ENCODE results near the gene TMEM82. TPM values are rescaled to one million over a fixed set of nuclear protein-coding genes. Genes with fewer than 3 reads are reported as not detected.

TMEM82 gene
- polyA plus RNA-seq, 3 donors = 4.5 to 6.1 (median 5.2) TPM

DNA sequence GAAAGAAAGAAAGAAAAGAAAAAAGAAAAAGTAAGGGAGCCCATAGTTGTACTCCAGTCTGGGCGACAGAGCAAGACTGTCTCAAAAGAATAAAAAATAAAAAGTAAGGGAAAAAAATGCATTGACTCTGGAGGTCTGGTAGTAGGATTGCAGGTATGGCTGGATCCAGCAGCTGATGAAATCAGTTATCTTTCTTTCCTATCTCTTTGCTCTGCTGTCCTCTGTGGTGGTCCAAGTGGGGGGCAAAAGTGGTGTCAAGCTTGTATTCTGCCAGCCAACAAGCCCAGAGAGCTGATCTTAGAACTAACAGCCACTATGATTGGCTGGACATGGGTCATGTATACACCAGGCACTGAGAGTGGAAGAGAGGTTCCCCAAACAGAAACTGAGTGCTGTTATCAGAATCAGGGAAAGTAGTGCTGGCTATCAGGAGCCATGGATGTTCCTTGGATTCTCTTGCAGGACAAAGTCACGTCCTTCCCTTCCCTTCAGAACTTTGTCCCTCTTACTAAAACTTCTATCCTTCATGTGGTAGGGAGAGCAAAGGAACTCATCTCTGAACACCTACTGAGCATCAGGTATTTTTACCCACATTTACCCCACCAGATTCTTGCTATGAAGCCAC lies 12.8 kb downstream of the TMEM82 start:
- no peak for DNase-seq

DNA sequence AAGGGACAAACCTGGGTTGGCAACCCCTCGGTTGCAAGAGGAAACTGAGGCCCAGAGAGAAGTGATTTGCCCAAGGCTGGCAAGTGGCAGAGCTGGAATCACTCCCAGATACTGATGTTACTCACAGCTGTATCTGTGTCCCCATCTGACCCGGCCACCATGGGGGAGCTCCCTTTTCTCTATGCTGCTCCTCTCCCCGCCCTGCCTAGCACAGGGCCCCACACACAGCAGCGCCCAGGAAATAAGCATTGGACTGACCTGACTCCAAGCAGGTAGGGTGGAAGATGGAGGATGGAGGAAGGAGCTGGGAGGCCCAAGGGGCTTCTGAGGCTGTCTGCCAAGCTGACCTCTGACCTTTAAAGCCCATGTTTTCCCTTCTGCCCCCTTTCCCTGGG lies 13.3 kb downstream of the TMEM82 start:
- DNase-seq = no peak

DNA sequence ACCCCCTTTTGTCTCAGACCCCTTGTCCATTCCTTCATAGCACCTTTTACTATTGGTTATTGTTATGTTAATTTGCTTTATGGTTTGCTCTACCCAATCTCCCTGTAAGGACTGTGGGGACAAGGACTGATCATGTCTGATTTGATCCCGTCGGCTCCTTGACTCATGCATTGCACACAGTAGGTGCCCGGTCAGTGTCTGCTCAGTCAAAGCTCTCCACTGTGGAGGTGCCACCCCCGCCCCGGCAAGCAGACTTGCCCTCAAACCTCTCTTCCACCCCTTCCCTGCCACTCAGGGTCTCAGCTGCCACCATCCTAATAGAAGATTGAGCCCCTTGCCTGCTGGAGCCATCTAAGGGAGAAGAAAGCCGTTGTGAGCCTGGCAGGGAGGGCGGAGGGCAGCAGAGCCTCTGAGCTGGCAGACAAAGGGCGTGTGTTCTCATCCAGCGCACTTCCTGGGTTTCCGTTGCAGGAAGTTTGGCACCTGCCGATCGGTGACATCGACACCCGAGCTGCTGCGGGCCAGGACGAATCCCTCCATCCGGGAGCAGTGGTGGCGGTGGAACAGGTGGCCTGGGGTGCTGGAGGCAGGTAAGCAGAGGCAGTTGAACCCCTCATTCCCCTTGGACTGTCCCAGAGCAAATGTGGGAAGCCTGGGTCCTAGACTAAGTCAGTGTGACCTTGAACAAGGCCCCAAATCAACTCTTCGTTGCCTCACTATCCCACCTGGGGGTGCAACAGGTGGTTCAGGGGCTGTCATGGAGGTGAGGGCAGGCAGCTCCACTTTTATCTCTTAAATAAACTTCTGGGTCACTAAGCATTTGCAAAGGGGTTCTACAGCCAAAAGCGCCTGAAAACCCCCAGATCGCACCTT lies 14.1 kb downstream of the TMEM82 start:
- DNase-seq = no peak

DNA sequence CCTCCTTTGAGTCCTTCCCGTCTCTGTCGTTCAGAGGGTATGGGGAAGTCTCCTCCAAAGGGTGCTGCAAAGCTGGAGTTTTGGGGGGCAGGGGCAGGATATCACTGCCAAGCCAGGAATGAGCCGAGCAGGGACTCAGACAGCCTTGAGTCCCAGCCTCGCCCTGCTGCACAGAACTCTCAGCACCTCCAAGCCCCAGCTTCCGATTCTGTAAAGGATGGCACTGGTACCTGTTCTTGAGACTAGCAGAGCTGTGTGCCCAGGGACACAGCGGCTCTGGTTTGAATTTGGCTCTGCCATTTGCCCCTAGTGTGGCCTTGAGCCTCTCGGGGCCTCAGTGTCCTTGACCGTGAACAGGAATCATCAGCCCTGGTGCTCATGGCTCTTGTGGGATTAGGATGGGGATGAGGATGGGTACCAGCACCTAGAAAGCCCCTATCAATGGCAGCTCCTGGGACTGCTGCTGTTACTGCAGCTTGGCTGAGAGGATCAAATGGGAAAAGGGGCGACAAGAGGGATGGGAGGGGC lies 14.8 kb downstream of the TMEM82 start:
- no peak for DNase-seq

DNA sequence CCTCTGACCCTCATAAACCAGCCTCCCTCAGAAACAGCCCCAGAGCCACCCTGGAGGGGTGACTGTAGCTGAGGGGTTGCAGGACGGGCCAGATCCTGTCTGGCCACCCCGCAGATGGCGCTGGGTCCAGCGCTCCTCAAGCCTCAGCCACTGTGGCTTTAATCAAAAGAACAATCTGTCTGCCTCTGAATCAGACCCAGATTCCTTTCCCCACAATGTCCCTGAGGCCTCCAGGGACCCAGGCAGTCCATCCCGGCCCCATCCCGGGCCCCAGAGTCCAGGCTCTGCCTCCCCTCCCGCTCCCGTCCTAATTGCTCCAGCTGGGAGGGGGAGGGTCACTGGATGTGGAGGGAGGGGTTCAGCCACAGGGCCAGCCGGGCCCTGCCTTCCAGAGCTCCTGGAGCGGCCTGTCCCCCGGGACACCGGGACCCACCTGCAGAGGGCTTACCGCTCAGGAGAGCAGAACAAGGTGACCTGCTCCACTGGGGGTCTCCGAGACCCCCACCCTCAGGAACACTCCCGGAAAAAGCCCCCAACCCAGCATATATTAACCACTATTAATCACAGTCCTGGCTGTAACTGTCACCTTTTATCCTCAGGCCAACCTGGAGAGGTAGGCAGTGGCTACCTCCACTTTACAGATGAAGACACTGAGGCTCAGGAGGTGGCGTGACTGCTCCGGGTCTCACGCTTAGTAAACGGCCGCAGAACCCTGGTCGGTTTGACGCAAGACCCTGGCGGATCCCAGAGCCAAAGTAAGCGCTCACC lies 15.5 kb downstream of the TMEM82 start:
- no peak for DNase-seq

DNA sequence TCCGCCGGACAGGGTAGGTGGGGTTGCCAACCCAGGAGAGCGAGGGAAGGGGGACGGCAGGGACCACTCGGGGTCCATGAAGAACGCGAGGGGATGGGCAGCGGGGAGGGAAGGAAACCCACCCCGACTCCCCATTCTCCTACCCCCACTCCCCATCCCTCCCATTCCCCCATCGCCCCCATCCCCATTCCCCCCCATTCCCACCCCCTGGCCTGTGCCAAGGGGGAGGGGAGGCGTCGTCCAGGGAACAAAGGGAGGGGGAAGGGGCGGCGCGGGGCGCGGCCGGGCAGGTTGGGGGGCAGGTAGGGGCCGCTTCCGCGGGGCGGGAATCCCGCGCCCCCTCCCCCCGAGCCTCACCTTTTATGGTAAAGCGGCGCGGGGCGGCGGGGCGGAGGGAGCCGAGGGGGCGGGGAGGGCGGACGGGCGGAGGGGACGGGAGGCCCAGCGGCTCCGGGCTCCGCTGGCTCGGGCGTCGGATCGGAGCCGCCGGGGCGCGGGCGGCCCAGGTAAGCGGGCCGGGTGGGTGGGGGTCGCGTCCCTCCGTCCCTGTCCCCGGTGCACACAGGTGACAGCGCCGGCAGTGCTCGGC lies 16.1 kb downstream of the TMEM82 start, which contains the start of gene FBLIM1:
TSS of gene FBLIM1 (plus strand) at position 453 of the 589 bp plus-strand sequence. CDS start 6,189 bp downstream, outside the sequence.
- DNase-seq = no peak

DNA sequence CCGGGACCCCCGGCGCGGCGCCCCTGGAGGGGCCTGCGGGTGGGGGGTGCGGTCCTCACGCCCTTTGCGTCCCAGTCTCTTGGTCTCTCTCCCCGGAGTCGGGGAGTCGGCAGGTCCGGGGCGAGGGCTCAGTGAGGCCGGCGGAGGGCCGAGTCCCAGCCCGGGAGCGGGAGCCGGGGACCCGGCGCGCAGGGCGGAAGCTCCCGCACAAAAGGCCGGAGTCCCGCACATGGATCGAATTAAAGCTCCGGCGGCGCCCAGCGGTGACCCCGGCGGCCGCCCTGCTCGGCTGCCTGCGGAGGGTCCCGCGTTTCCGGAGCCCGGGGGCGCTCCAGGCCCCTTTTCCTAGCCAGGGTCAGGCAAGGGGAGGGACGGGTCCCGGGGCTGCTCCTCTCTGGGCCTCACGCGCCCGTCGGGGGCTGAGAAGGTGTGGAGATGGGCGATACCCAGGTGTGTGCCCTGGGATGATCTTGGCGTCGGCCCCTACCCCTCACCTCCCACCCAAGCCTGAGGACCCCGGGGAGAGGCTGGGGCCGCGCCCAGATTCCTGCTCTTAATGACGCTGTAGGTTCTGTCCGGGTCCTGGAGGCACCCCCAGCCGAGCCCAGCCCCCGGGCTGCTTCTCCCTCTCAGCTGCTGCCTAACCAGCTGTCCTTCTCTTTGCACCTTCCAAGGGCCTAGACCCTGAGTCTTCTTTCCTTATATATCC lies 16.8 kb downstream of the TMEM82 start:
- no peak for DNase-seq

DNA sequence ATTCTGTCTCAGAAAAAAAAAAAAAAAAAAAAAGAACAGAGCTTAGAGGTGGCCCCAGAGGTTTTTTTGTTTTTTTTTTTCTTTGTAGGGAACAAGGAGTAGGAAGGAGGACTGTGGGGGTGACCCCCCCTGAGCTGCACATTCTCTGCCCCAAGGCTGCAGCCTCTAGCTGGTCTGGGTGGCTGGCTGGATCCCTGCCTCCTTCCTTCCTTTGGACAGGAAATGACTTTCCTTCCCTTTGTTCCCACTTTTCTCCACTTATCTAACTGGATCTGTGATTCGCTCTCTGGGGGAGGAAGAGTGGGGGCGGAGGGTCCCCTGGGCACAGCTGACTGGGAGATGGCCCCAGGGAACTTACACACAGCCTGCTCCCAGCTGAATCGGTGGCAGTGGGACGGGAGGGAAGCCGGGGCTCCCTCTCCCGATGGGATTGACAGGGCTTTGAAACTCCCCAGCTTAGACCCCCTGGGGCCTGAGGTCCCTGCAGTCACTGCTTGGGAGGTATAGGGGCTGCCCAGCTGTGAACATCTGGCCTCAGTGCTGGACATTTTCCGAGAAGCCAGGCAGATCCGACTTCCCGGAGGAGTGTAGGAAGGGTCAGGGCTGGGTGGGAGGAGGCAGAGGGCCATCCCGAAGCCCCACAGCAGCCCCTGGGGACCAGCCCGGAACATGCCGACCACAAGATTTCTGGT lies 18.4 kb downstream of the TMEM82 start:
- peak; percentile 75 for DNase-seq

DNA sequence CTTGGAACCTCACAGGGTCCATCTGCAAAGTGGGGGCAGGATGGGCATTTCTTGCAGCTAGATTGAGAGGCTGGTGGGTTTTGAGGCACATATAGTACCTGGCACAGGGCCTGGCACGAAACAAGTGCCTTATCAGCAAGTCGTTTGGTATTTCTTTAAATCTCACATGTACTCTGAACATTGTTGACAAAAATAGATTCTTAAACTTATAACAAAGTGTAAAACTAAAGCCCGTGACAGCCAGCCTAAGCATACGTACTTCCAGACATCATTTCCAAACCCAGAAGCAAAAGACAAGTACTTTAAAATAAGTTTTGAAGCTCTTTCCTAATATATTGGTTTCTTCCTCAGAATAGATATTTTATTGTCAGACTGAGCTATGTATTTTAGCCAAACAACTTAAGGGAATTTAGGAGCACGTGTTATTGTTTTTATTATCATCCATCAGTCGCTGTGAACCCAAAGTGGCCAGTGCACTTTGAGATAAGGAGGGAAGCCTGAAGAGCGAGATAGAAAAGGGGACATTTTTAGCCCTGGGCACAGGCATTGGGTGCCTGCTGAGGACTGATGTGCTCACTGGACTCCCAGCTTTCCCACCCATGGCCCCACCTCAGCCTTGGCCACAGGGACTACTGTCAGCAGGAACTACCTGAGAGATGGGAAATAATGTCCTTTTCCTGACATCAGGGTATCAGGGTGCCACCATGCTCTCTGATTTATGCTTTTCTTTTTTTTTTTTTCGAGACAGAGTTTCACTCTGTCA lies 19.2 kb downstream of the TMEM82 start:
- DNase-seq = no peak

DNA sequence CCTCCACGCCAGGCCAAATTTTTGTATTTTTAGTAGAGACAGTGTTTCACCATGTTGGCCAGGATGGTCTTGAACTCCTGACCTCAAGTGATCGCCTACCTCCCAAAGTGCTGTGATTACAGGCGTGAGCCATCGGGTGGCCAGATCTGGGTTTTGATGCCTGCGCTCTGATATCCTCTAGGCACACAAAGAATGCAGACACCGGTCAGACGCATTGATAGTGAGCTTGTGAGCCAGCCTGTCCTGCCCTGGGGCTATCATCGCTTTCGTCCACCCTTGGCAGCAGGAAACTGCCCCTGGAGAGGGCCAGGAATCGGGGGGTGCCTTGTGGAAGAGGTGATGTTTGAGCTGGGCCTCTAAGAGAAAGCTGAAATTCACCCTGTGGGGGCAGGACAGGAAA lies 20.2 kb downstream of the TMEM82 start:
- no peak for DNase-seq

DNA sequence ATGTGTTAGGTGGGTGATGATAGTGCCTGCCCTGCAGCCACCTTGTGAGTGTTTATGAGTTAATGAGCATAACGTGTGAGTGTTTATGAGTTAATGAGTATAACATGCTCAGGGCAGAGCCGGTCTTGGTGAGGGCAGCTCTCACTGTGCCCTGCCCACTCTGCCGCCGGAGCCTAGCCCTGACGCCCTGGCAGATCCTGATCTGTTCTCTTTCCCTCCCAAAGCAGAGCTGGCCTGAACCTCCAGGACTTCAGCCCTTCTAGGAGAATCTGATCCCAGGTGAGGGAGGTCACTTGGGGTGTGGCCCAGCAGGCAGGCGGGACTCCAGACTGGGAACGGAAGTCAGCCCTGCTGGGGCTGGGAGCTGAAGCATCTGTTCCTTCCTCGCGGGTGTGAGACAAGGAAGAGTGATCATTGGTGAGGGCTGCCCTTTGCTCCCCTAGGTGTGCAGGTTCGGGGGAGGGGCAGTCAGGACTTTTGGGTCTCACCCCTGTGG lies 22.0 kb downstream of the TMEM82 start:
- DNase-seq = no peak

DNA sequence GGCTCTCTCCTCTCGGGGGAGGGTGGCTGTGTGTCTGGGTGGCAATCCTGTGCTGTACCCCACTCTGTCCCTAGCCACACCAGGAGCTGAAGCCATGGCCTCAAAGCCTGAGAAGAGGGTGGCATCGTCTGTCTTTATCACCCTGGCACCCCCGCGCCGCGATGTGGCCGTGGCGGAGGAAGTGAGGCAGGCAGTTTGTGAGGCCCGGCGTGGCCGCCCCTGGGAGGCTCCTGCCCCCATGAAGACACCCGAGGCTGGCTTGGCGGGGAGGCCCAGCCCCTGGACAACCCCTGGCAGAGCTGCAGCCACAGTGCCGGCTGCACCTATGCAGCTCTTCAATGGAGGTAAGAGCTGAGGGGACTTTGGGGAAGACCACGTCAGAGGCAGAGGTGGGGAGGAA lies 22.6 kb downstream of the TMEM82 start:
- no peak for DNase-seq

DNA sequence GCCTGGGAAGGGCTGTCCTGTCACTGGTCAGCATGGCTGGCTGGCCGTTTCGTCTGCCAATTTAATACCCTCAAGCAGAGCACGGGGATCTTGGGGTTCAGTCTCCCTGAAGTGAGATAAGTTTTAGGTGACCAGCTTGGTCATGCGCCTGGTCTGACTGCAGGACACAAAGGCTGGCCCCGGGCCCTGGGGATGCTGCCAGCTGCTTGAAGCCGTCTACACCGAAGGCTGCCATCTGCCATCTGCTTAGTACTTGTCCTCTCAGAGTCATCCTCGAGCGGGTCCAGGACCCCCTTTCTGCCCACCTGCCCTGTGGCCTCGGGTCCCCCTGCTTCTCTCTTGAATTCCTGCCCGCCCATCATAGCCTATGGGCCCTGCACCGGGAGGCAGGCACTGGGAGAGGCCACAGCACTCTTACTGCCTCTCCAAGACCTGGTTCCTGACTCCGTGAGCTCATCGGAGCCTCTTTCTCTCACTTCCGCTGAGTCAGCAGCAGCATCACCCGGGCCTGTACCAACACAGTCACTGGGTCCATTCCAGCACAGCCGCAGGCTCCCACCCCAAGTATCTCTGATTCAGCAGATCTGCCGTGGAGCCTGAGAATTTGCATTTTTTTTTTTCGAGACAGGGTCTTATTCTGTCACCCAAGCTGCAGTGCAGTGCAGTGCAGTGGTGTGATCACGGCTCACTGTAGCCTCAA lies 23.3 kb downstream of the TMEM82 start:
- DNase-seq = no peak

DNA sequence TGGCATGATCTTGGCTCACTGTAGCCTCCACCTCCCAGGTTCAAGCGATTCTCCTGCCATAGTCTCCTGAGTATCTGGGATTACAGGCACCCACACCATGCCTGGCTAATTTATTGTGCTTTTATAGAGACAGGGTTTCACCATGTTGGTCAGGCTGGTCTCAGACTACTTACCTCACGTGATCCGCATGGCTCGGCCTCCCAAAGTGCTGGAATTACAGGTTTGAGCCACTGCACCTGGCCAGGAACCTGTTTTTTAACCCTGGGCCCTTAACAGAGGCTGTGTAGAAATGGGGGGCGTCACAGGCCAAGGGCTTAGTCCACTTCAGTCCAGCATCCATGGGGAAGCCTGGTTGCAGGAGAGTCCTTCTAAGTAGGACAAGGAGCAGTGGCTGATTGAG lies 25.6 kb downstream of the TMEM82 start:
- no peak for DNase-seq

DNA sequence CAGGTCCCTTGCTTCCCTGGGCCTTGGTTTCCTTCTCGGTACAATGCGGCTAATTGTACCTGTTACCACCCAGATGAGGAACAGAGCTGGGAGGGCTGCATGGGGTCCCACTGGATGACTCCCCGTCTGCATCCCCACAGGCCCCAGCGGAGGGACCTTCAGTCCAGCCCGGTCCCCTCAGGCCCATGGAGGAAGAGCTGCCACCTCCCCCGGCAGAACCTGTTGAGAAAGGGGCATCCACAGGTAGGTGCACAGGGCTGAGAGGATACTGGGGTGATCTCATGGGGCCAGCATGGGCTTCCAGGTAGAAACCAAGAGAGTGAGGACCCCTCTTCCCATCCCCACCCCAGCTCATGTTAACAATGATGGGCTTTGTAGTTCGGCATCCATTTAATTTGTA lies 26.1 kb downstream of the TMEM82 start:
- no peak for DNase-seq

DNA sequence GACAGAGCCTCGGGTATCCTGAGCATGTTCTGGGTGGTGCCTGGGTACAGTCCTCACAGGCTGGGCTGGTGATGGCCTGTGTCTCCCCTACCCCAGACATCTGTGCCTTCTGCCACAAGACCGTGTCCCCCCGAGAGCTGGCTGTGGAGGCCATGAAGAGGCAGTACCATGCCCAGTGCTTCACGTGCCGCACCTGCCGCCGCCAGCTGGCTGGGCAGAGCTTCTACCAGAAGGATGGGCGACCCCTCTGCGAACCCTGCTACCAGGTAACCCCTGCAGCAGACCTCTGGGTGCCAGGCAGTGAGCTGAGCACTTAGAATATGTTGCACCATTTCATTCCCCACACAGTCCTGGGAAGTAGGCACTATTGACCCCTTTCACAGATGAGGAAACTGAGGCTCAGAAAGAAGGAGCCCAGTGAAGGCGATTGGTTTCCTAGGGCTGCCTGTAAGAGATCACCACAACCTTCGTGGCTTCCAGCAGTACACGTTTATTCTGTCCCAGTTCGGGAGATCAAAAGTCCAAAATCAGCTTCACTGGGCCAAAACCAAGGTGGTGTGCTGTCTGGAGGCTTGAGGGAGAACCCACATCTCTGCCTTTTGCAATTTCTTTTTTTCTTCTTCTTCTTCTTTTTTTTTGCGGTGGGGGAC lies 28.1 kb downstream of the TMEM82 start:
- no peak for DNase-seq

DNA sequence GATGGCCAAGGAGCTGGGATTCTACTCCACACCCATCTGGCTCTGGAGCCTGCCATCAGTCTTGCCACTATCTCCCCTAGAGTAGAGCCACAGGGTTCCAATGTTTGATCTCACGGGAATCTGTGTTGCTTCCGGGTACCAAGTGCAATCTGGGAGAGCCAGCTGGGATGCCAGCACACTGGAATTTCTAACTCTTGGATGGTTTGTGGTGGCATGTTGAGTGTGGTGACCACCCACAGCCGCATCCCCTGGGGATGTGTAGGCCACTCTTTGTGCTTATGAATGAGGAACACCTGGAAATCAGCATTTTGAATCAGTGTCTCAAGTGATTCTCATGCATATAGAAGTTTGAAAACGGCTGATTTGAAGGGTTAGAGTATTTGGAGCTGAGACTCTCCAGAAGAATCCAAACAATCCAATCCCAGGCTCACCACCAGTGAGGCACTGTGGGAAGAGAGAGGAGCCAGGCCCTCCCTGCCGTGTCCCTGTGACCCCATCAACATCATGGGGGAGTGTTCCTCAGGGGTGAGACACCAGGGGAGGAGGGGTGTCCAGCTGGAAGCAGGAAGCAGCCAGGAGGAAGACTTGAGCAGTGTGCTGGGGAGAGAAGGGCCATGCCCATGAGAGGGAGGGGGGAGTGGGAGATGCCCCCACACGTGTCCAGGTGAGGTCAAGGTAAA lies 29.7 kb downstream of the TMEM82 start:
- DNase-seq = no peak

DNA sequence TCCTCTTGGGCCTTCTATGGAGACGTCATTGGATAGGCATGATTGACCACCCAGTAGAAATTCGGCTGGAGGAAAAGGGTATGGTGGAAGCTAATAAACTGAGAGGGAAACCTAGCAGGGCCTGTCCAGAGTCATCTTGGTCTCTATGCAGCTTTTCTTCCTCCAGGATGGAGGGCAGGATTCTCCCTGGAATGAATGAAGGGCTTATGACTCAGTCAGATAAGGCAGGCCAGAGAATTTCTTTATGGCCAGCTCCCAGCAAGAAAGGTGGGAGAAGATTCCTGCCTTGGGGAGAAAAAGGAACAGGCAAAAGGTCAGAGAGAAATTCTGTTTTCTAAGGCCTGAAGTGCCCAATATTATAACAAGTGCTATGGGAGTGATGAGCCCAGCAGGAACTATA lies 33.4 kb downstream of the TMEM82 start:
- DNase-seq = no peak

All from renal pelvis (tissue), 4 donors.